Ovary (tissue), 9 donors: ENCODE measurements around the gene TBC1D2. TPM values are rescaled to one million over a fixed set of nuclear protein-coding genes. Genes with fewer than 3 reads are reported as not detected.

Experiments
- DNase-seq, 5 donors: peaks; one replicate each; pipeline ENCODE4 v3.0.0-alpha.2; 2019 to 2020
- H3K27ac ChIP-seq, 2 donors: fragments of 200-600 bp; one replicate each; pipeline versions ENCODE4 v1.5.1 to v1.8.0; 2019 to 2022
- H3K27me3 ChIP-seq: fragments of 200-600 bp; one replicate; pipeline ENCODE4 v1.8.0; 2022
- H3K36me3 ChIP-seq: fragments of 200-600 bp; sonication (generic); one replicate; pipeline ENCODE4 v1.5.1; 2019
- H3K4me1 ChIP-seq: one replicate; pipeline ENCODE4 v1.8.1; 2013; ENCODE audit warnings: mild to moderate bottlenecking, moderate library complexity; ENCODE audit not compliant: insufficient read depth
- H3K4me3 ChIP-seq: fragments of 200-600 bp; sonication (generic); one replicate; pipeline ENCODE4 v1.5.1; 2017
- H3K9me3 ChIP-seq, 2 donors: fragments of 200-600 bp in 1 of 2; sonication (generic) in 1 of 2; one replicate each; pipeline versions ENCODE4 v1.5.1 to v1.8.1; 2013 to 2019; ENCODE audit warnings: mild to moderate bottlenecking in 1 of 2, moderate library complexity in 1 of 2
- CTCF ChIP-seq, 3 donors: fragments of 450-650 bp in 2 of 3; fragments of 200-600 bp in 1 of 3; IDR thresholded peaks; one replicate each; pipeline versions ENCODE4 v1.5.1 to v1.8.0; 2016 to 2022; ENCODE audit warnings: antibody characterized with exemption in 3 of 3, mild to moderate bottlenecking in 1 of 3
- EP300 ChIP-seq: sonication (generic); formaldehyde crosslinking; IDR thresholded peaks from one replicate; pipeline ENCODE4 v1.6.1; 2017; ENCODE audit warnings: antibody characterized with exemption
- POLR2A ChIP-seq: fragments of 450-650 bp; IDR thresholded peaks from one replicate; pipeline ENCODE4 v1.6.1; 2017; ENCODE audit warnings: antibody characterized with exemption, mild to moderate bottlenecking, moderate library complexity
- WGBS, 3 donors: extraction: QIAGEN DNeasy Blood & Tissue Kit in 1 of 3; methylation state at CpG; one replicate each; pipeline versions ENCODE4 v1.1.5 to v1.1.7; 2013 to 2017; 5-methylcytosine and 5-hydroxymethylcytosine counted together
- intact Hi-C, 4 donors: fragments of 100-400 bp; cut with DNase I; formaldehyde crosslinking; loops; one replicate each; pipeline versions ENCODE4 v1.11.0 to v1.15.1; 2022 to 2023
- polyA plus RNA-seq, 2 donors: library from polyadenylated mRNA; stranded (reverse); fragments of 200-250 nt in 1 of 2; fragments of 350-450 nt in 1 of 2; fragmentation: Illumina TruSeq in 1 of 2; extraction: RNeasy Lipid Tissue Mini Kit (QIAGEN cat#74804) in 1 of 2; gene quantifications; one replicate each; pipeline ENCODE4 v1.2.3, GENCODE V29; 2013 to 2014
- total RNA-seq, 7 donors: library from RNA; depleted of rRNA in 2 of 7; stranded (reverse); fragments of >200 nt in 2 of 7; fragmentation: NEBNext Ultra II Directional in 3 of 7; extraction: Animal tissue kit (Norgen Biotek cat#: 25700) in 3 of 7; gene quantifications; one replicate each; pipeline versions ENCODE4 v1.1.0 to v1.2.4, GENCODE V29; 2016 to 2023
- donor health status: DM: no; HTN: no; CAD: no; lungs with moderate emphysema.
- donor health status: DM: no; HTN: no; CAD: no.
- donor health status: Bipolar disorder and iron deficiency.
- donor health status: DM: yes; HTN: yes; CAD: no.
- donor health status: DM: no; HTN: no; CAD: no.
- donor health status: DM: yes; HTN: yes; CAD: no.

TBC1D2 gene
- total and polyA plus RNA-seq, 9 donors: 1.7 to 11.3 (median 4.4) TPM

- no peaks in the 10 kb centered on the region for H3K27me3 ChIP-seq
- H3K4me1 ChIP-seq: no peaks in the 10 kb centered on the region
- intact Hi-C loops: no loop called here
- no peak overlapping the region for H3K27ac ChIP-seq
- TF ChIP-seq POLR2A: no peak
- TF ChIP-seq EP300: no peak
- TF ChIP-seq CTCF (IDR thresholded peaks at IDR 0.05): no peak
- no peaks in the 10 kb centered on the region for H3K36me3 ChIP-seq
- no peak for DNase-seq
- 86 to 96% (median 95%) methylated on average over 5 of the region's 5 CpGs for WGBS, 3 donors
- no peaks in the 10 kb centered on the region for H3K9me3 ChIP-seq
- H3K4me3 ChIP-seq: no peak overlapping the region
Measured at GRCh38 chr9:98232926-98233325, 22.5 kb downstream of the TBC1D2 start.

GRCh38 chr9:98231770-98232478 is 23.5 kb downstream of the TBC1D2 start:
- Histone ChIP-seq H3K27ac (no peak overlapping the region), H3K36me3 (no peaks in the 10 kb centered on the region), H3K4me3 (no peak overlapping the region), H3K9me3 (no peaks in the 10 kb centered on the region), H3K4me1 (no peaks in the 10 kb centered on the region), H3K27me3 (no peaks in the 10 kb centered on the region)
- no peak for DNase-seq
- TF ChIP-seq EP300 (no peak), POLR2A (no peak), CTCF (IDR thresholded peaks at IDR 0.05) (no peak)
- 73 to 85% (median 81%) methylated on average over 6 of the region's 6 CpGs for WGBS, 3 donors
- intact Hi-C loops: no loop called here

GRCh38 chr9:98230789-98231188 is 24.7 kb downstream of the TBC1D2 start:
- no peaks in the 10 kb centered on the region for H3K36me3 ChIP-seq
- no peak for DNase-seq
- TF ChIP-seq EP300 (no peak), POLR2A (no peak), CTCF (IDR thresholded peaks at IDR 0.05) (no peak)
- intact Hi-C loops: no loop called here
- H3K9me3 ChIP-seq: no peaks in the 10 kb centered on the region
- H3K27ac ChIP-seq: no peak overlapping the region
- 95% methylated on average over 6 of the region's 6 CpGs for WGBS, 3 donors
- H3K27me3 ChIP-seq: no peaks in the 10 kb centered on the region
- H3K4me1 ChIP-seq: no peaks in the 10 kb centered on the region
- H3K4me3 ChIP-seq: no peak overlapping the region

- DNase-seq: no peak
- intact Hi-C loops: no loop called here
- Histone ChIP-seq H3K4me1 (no peaks in the 10 kb centered on the region), H3K36me3 (no peaks in the 10 kb centered on the region), H3K4me3 (no peak overlapping the region), H3K9me3 (no peaks in the 10 kb centered on the region), H3K27me3 (no peaks in the 10 kb centered on the region), H3K27ac (no peak overlapping the region)
- no peak for TF ChIP-seq POLR2A
- no peak for TF ChIP-seq CTCF (IDR thresholded peaks at IDR 0.05)
- TF ChIP-seq EP300: no peak
- WGBS, 3 donors: 85 to 96% (median 95%) methylated on average over 6 of the region's 6 CpGs
Measured at GRCh38 chr9:98230304-98230703, 25.1 kb downstream of the TBC1D2 start.
